IPS-18c (cell line): ENCODE data around the gene CAB39.

Source experiments
- H3K4me3 ChIP-seq: 2 replicates; pipeline ENCODE4 v1.7.0; 2013; ENCODE audit warnings: low read depth, mild to moderate bottlenecking, low read length, moderate library complexity; ENCODE audit not compliant: insufficient read depth
- H3K9me3 ChIP-seq: one replicate; pipeline ENCODE4 v1.6.1; 2013; ENCODE audit warnings: mild to moderate bottlenecking, low read length, moderate library complexity; ENCODE audit not compliant: control insufficient read depth, insufficient read depth

The CAB39 gene

GRCh38 chr2:230814616-230815015, 102.0 kb downstream of the CAB39 start:
- Histone ChIP-seq H3K9me3 (no peaks in the 10 kb centered on the region), H3K4me3 (no peak overlapping the region)

GRCh38 chr2:230815088-230815487, 102.4 kb downstream of the CAB39 start:
- no peak overlapping the region for H3K4me3 ChIP-seq
- no peaks in the 10 kb centered on the region for H3K9me3 ChIP-seq

DNA sequence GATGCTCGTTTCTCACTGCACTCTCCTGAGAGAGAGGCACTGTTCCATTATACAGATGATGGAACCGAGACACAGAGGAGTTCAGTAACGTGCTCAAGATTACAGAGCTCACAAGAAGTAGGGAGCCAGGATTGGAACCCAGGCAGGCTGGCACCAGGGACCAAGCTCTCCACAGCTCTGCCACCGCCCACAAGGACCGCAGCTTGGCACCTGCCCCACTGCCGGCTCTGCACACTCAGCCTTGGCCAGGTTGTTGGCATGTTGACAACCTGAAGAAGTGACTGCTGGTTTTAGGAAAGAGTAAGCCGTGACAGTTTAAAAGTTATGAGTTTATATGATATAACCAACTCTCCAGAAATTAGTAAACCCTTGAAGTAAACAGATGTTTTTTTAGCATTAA, 104.1 kb downstream of the CAB39 start:
- H3K9me3 ChIP-seq: no peaks in the 10 kb centered on the region
- H3K4me3 ChIP-seq: no peak overlapping the region

GRCh38 chr2:230819433-230819832, 106.8 kb downstream of the CAB39 start:
- Histone ChIP-seq H3K4me3 (no peak overlapping the region), H3K9me3 (no peaks in the 10 kb centered on the region)

GRCh38 chr2:230821261-230821990, 108.8 kb downstream of the CAB39 start:
- Histone ChIP-seq H3K9me3 (no peaks in the 10 kb centered on the region), H3K4me3 (no peak overlapping the region)

DNA sequence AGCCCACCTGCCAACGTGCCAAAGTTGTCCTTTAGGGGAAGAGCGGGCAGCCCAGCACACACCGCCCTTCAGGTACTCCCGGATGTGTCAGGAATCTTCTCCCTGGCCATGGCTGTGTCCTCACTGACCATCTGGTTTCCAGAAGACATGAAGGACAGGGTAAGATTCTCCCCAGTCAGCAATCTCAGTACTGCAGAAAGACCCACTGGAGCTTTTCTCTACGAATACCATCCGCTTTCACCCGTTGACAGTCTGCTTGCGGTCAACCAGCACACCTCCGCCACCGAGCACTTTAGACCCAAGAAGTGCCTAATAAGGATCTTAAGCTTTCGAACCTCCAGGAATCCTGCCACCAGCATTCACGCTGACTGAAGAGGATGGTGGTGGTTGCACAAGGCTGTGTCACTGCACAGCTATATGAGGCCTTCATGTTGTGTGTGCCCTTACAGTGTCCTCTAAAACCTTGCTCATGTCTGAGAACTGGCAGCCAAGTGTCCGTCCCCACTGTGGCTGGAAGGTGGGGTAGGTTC, 109.4 kb downstream of the CAB39 start:
- Histone ChIP-seq H3K4me3 (no peak overlapping the region), H3K9me3 (no peaks in the 10 kb centered on the region)

- no peak overlapping the region for H3K4me3 ChIP-seq
- H3K9me3 ChIP-seq: no peaks in the 10 kb centered on the region
Measured at GRCh38 chr2:230823264-230823964, 110.8 kb downstream of the CAB39 start.

GRCh38 chr2:230824406-230824978, 111.8 kb downstream of the CAB39 start:
- H3K4me3 ChIP-seq: no peak overlapping the region

GRCh38 chr2:230825354-230825753, 112.7 kb downstream of the CAB39 start:
- H3K9me3 ChIP-seq: no peaks in the 10 kb centered on the region
- no peak overlapping the region for H3K4me3 ChIP-seq

More at GRCh38 chr2:230824406-230824978, 111.8 kb downstream of the CAB39 start:
- H3K9me3 ChIP-seq: no peaks in the 10 kb centered on the region

DNA sequence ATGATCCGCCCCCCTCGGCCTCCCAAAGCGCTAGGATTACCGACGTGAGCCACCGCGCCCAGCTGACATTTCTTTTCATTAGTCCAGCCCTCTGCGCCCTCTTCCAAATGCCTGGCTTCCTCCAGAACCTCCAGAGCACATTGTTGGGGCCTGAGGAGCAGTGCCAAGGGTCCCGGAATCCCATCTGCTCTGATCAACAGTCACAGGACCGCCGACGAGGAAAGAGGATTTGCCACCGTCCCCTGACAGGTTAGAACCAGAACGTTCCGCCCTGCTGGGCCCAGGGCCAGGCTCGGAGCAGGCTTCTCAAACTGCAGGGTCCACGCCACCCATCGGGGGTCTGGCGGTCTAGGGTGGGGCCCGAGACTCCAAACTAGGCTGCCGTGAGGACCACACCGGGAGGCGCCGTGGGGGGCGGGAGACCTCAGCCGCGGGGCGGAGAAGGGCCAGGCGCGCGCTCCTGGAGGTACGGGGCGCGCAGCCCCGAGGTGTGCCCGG, 115.2 kb downstream of the CAB39 start:
- no peaks in the 10 kb centered on the region for H3K9me3 ChIP-seq

GRCh38 chr2:230828272-230828961, 115.8 kb downstream of the CAB39 start:
- no peak overlapping the region for H3K4me3 ChIP-seq
- no peaks in the 10 kb centered on the region for H3K9me3 ChIP-seq

More for the DNA sequence above, 115.2 kb downstream of the CAB39 start:
- no peak overlapping the region for H3K4me3 ChIP-seq

DNA sequence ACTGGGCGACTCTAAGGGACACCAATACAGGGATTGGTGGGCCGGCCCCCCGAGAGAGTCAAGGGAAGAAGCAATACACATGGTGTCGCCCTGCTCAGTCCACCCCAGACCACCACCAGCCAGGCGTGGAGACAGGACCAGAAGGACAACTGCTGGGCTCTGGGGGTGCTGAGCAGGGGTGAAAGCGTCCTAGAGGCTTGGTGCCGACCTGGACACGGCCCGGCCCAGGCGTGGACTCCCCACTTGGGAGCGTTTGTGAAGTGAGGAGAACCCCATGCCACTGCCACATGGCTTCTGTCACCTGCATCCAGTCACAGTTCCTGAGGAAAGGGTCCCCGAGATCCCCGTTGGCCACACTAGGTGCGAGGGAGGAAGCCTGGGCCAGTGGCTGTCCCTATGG, 116.7 kb downstream of the CAB39 start:
- no peaks in the 10 kb centered on the region for H3K9me3 ChIP-seq

GRCh38 chr2:230829959-230830358, 117.3 kb downstream of the CAB39 start:
- no peak overlapping the region for H3K4me3 ChIP-seq
- no peaks in the 10 kb centered on the region for H3K9me3 ChIP-seq

More for the DNA sequence above, 116.7 kb downstream of the CAB39 start:
- no peak overlapping the region for H3K4me3 ChIP-seq

DNA sequence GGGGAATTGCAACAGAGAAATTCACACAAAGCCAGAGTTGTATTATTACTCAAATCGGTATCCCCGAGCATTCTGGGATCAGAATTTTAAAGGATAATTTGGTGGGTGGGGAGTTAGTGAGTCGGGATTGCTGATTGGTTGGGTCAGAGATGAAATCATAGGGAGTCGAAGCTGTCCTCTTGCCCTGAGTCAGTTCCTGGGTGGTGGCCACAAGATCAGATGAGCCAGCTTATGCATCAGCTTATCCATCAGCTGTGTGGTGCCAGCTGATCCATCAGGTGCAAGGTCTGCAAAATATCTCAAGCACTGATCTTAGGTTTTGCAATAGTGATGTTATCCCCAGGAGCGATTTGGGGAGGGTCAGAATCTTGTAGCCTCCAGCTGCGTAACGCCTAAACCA, 117.8 kb downstream of the CAB39 start:
- no peaks in the 10 kb centered on the region for H3K9me3 ChIP-seq
- no peak overlapping the region for H3K4me3 ChIP-seq

DNA sequence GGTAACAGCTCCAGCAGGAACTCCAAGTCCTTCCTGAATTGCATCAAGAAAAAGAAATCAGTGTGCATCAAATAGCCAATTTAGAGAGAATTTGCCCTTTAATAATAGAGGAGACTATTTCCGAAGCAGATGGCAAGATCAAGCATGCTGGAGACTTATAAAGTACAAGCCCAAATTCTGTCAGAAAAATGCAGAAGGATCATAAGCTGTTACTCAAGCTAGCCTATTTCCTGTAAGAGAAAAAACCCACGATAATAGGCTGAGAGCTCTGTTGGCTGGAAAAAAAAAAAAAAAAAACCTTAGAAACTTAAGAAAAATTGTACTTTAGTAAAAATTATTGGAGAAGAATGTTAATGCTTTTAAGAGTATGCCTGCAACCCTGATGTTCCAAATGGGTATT, 127.7 kb downstream of the CAB39 start:
- no peak overlapping the region for H3K4me3 ChIP-seq
- H3K9me3 ChIP-seq: no peaks in the 10 kb centered on the region

GRCh38 chr2:230842473-230842872, 129.8 kb downstream of the CAB39 start:
- no peak overlapping the region for H3K4me3 ChIP-seq
- H3K9me3 ChIP-seq: no peaks in the 10 kb centered on the region

GRCh38 chr2:230843132-230843531, 130.5 kb downstream of the CAB39 start:
- Histone ChIP-seq H3K9me3 (no peaks in the 10 kb centered on the region), H3K4me3 (no peak overlapping the region)
